ENCODE data around the gene ARHGEF28.

ARHGEF28 gene

DNA sequence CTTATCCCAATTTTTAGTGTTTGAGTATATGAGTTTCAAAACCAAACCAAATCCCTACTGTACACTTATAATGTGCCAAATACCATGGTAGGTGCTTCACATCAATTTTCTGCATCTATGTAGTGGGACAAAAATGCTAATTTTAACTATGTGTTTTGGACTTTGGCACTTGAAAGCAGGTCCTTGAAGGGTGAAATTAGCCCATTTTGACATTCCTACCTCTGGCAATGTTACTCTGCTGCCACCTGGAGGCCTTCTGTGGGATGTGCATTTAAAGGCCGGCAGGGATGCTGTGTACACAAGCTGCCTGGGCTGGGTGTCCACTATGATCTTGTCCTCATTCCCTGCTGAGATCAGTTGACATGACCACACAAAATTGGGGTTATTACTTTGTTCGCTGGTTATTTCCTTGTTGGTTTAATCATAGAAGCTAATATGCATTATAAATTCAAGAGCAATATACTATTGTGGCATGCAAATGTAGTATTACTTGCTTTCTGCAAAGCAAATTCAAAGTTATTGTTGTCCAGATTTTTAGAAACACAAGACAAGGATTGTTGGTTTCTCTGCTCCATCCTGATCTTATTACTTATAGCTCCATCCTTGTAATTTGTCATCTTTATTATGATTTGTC, 166.8 kb downstream of the ARHGEF28 start:
- no peaks in the 10 kb centered on the region for H3K4me1 Mint-ChIP-seq
- H3K27ac Mint-ChIP-seq: no peak overlapping the region
- ATAC-seq (ENCODE audit: low read depth) (peak; percentile 62), DNase-seq (ENCODE audit: low spot score in 2 of 2) (peak; percentile 40 to 53)
- no peaks in the 10 kb centered on the region for H3K36me3 Mint-ChIP-seq
- H3K27me3 Mint-ChIP-seq: peaks cover 15% of the 10 kb centered on the region
- no peak overlapping the region for H3K4me3 Mint-ChIP-seq
- H3K9me3 Mint-ChIP-seq: no peaks in the 10 kb centered on the region

DNA sequence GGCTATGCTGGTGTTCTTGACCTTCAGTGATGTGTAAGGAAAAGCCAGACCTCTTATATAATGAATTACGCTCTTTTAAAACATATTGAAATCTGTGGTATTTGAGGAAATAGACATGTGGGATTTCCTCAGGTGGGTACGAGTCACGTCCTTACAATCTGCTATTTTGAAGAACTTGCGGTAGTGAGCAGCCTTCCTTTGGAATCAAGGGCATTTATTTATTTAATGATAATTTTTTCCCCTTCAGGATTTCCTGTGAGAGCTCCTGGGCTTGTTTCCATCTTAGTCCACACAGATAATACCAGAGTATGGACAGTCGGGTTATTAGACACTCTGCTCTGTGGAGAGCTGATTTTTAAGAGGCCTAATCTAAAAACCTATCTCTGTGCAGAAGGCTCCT, 167.9 kb downstream of the ARHGEF28 start:
- DNase-seq (ENCODE audit: low spot score in 2 of 2): no peak
- H3K36me3 Mint-ChIP-seq: no peaks in the 10 kb centered on the region
- ATAC-seq (ENCODE audit: low read depth): no peak
- H3K4me1 Mint-ChIP-seq: no peaks in the 10 kb centered on the region
- no peaks in the 10 kb centered on the region for H3K9me3 Mint-ChIP-seq
- no peak overlapping the region for H3K27ac Mint-ChIP-seq
- H3K4me3 Mint-ChIP-seq: no peak overlapping the region
- peaks cover 21% of the 10 kb centered on the region for H3K27me3 Mint-ChIP-seq

DNA sequence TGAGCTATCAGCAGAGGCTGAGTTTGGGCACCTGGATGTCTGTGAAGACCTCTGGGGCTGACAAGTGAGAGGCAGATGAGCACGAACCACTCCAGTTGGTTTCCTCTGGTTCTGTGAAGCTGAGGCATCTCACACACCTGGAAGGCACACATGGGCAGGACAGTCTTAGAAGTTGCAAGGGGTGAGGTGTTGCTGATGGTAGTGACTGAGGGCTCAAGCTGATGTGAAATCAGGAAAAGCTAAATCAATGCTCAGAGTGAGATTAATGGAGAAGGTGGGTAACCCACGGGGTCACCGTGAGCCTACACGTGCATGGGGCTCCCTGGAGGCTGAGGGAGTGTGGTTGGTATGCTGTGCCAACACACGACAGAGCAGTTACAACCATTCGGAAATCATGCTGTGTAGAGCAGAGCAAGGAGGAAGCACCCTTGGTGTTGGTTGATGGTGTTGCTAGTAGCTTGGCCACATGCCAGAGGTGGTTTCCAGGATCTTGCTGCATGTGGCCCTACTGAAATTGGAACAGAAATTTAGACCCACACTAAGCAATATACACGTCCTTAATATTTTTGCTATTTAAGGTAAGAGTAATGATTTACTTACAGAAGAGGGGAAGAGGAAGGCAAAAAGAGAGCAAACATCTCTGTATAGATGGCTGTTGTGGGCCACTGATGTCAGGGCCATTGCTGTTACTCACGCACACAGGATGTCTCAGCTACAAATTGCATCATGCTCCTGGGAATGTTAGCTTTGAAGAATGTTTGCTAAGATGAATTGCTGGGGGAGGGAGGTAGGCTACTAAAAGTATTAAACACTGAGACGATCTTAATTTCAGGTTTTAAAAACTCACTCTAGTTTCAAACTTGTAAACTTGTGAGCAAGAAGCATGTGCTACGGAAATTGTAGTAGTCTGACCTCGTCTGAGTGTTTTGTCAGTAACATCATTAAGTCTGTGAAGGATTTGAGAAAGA, 170.5 kb downstream of the ARHGEF28 start:
- Mint-ChIP-seq H3K27me3 (peaks cover 20% of the 10 kb centered on the region), H3K27ac (no peak overlapping the region), H3K4me3 (no peak overlapping the region), H3K4me1 (no peaks in the 10 kb centered on the region), H3K9me3 (no peaks in the 10 kb centered on the region), H3K36me3 (no peaks in the 10 kb centered on the region)
- ATAC-seq (ENCODE audit: low read depth): peak; percentile 41
- no peak for DNase-seq (ENCODE audit: low spot score in 2 of 2)

DNA sequence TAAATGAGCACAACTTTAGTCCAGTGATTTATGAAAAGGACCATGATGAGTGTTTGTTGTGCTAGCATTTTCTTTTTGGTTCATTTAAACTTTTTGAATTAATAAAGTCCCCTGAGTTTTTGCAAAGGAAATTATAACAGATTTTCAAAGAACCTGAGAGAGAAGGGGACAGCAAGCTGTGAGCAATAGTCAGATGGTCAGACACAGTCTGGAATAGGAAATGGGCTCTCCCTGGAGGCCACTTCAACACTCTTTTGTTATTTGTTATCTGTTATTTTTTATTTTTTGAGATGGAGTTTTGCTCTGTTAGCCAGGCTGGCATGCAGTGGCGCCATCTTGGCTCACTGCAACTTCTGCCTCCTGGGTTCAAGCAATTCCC, 171.1 kb downstream of the ARHGEF28 start:
- H3K36me3 Mint-ChIP-seq: no peaks in the 10 kb centered on the region
- no peaks in the 10 kb centered on the region for H3K4me1 Mint-ChIP-seq
- no peak for ATAC-seq (ENCODE audit: low read depth)
- no peaks in the 10 kb centered on the region for H3K9me3 Mint-ChIP-seq
- peaks cover 20% of the 10 kb centered on the region for H3K27me3 Mint-ChIP-seq
- DNase-seq (ENCODE audit: low spot score in 2 of 2): no peak
- no peak overlapping the region for H3K4me3 Mint-ChIP-seq
- H3K27ac Mint-ChIP-seq: no peak overlapping the region

DNA sequence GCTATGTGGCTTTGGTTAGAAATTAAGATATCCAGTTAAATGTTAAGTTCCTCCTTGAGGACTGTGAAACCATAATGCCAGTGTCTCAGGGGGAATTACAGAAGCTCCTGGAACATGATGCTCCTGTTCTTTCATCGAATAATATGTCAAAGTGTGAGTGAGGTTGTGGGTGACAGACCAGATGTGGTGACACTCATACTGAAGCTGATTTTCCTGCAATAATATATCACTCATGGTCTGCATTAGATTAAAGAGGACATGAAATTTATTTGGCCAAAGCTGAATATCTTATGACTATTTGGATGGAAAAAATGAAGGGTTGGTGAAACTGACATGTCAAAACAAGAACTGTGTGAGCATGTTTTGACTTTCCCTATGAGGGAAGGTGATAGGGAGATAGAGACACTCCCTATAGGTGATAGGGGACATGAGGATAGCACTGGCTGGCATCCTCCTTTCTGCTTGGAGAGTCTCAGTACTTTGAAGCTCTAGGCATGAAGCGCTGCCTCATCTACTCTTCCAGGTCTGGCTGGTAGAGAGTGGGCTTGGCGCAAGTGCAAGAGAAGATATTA, 173.5 kb downstream of the ARHGEF28 start:
- Mint-ChIP-seq H3K9me3 (no peaks in the 10 kb centered on the region), H3K36me3 (no peaks in the 10 kb centered on the region), H3K27me3 (peaks cover 17% of the 10 kb centered on the region), H3K27ac (no peak overlapping the region), H3K4me1 (no peaks in the 10 kb centered on the region), H3K4me3 (no peak overlapping the region)
- no peak for ATAC-seq (ENCODE audit: low read depth)
- no peak for DNase-seq (ENCODE audit: low spot score in 2 of 2)

DNA sequence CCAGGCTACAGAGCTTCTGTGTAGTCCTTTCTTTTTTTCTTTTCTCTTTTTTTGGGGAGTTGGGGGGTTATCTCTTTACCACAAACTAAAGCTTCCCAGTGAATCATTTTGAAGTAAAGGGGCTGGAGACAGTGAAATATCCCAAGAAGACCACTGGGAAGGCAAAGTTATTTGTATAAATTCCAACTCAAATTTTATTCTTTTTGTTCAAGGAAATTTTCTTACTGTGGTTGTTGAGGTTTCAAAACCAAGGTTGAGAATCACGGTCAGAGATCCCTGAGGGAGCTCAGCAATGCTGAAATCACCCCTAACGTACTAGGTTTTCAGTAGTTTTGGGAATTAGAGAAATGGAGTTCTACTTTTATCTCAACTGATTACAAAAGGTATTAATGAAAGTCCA, 175.7 kb downstream of the ARHGEF28 start:
- no peaks in the 10 kb centered on the region for H3K9me3 Mint-ChIP-seq
- ATAC-seq (ENCODE audit: low read depth) (no peak), DNase-seq (ENCODE audit: low spot score in 2 of 2) (no peak)
- peaks cover 10% of the 10 kb centered on the region for H3K27me3 Mint-ChIP-seq
- H3K36me3 Mint-ChIP-seq: no peaks in the 10 kb centered on the region
- H3K4me1 Mint-ChIP-seq: no peaks in the 10 kb centered on the region
- no peak overlapping the region for H3K27ac Mint-ChIP-seq
- no peak overlapping the region for H3K4me3 Mint-ChIP-seq

- H3K9me3 Mint-ChIP-seq: no peaks in the 10 kb centered on the region
- no peaks in the 10 kb centered on the region for H3K36me3 Mint-ChIP-seq
- no peak overlapping the region for H3K27ac Mint-ChIP-seq
- H3K4me1 Mint-ChIP-seq: no peaks in the 10 kb centered on the region
- no peak for ATAC-seq (ENCODE audit: low read depth)
- no peak for DNase-seq (ENCODE audit: low spot score in 2 of 2)
- peaks cover 2% of the 10 kb centered on the region for H3K27me3 Mint-ChIP-seq
- no peak overlapping the region for H3K4me3 Mint-ChIP-seq
Observed at GRCh38 chr5:73805449-73805848, 179.5 kb downstream of the ARHGEF28 start.

- Mint-ChIP-seq H3K36me3 (no peaks in the 10 kb centered on the region), H3K9me3 (no peaks in the 10 kb centered on the region), H3K4me3 (no peak overlapping the region), H3K27me3 (peaks cover 9% of the 10 kb centered on the region), H3K4me1 (no peaks in the 10 kb centered on the region), H3K27ac (no peak overlapping the region)
- DNase-seq (ENCODE audit: low spot score in 2 of 2): no peak
- ATAC-seq (ENCODE audit: low read depth): no peak
Observed at GRCh38 chr5:73808911-73809310, 182.9 kb downstream of the ARHGEF28 start.

DNA sequence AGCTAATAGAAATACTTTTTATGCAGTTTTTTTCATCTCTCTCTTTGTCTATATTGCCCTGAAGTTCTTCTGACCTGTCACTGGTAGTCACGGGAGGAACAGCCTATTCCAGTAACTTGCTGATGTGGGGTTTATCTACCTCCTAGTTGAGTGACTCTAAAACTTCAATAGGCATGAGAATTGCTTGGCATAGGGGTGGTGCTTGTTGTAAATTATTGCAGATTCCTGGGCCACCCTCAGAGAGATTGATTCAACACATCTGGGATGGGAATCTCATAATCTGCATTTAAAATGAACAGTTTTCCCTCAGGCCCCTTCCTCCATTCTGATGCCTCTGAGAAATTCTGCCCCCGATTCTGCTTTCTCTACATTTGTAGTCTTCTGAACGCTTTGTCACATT, 184.4 kb downstream of the ARHGEF28 start:
- Mint-ChIP-seq H3K4me1 (no peaks in the 10 kb centered on the region), H3K27me3 (peaks cover 9% of the 10 kb centered on the region), H3K36me3 (no peaks in the 10 kb centered on the region), H3K4me3 (no peak overlapping the region), H3K27ac (no peak overlapping the region), H3K9me3 (no peaks in the 10 kb centered on the region)
- ATAC-seq (ENCODE audit: low read depth) (no peak), DNase-seq (ENCODE audit: low spot score in 2 of 2) (no peak)

DNA sequence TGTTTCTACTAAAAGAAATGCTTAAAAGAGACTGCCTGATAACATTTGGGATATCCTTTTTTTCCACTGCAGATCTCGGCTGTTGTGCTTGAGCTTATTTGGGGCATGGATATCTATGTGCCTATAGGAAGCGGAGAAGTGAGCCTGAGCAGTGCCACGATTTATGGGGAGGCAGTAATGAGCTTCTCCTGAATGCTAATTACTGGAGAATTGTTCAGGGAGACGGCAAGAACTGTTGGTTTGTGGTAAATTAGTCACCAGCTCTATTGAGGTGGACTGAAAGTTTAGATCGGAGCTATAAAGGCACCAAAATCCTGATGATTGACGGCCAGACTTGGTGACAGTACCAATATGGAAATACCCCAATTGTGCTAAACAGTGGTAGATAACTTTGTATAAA, 186.5 kb downstream of the ARHGEF28 start:
- no peaks in the 10 kb centered on the region for H3K4me1 Mint-ChIP-seq
- H3K9me3 Mint-ChIP-seq: no peaks in the 10 kb centered on the region
- no peaks in the 10 kb centered on the region for H3K36me3 Mint-ChIP-seq
- H3K27me3 Mint-ChIP-seq: peaks cover 11% of the 10 kb centered on the region
- no peak overlapping the region for H3K27ac Mint-ChIP-seq
- no peak for DNase-seq (ENCODE audit: low spot score in 2 of 2)
- H3K4me3 Mint-ChIP-seq: no peak overlapping the region
- ATAC-seq (ENCODE audit: low read depth): no peak

DNA sequence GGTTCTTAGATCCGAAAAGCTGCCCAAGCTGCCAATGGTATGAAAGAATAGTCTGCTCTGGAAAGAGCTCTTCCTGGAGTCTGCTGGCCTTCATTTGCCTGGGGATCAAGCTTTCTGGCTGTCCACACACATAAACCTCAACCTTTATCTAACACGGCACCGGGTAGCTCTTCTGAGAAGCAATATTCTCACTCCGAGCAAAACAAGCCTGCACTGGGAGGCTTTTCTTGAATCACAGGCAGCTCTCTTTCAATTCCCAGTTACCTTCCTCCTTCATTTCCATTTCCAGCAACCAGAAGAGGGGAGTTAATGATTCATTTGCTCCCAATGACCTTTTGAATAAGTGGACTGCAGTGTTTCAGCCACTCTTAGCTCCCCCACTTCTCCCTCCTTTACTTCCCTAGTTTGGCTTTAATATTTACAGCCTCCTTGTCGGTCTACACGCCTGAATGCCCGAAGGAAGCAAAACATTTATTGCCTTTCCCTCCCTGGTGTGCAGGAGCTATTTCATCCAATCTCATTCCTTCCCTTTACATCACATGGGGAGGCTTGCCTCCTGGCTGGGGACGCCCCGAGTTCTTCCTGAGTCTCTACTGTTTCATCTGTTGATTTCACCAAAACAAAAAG, 187.1 kb downstream of the ARHGEF28 start:
- Mint-ChIP-seq H3K27ac (no peak overlapping the region), H3K9me3 (no peaks in the 10 kb centered on the region), H3K27me3 (peaks cover 13% of the 10 kb centered on the region), H3K36me3 (no peaks in the 10 kb centered on the region), H3K4me3 (no peak overlapping the region), H3K4me1 (no peaks in the 10 kb centered on the region)
- no peak for DNase-seq (ENCODE audit: low spot score in 2 of 2)
- ATAC-seq (ENCODE audit: low read depth): no peak

DNA sequence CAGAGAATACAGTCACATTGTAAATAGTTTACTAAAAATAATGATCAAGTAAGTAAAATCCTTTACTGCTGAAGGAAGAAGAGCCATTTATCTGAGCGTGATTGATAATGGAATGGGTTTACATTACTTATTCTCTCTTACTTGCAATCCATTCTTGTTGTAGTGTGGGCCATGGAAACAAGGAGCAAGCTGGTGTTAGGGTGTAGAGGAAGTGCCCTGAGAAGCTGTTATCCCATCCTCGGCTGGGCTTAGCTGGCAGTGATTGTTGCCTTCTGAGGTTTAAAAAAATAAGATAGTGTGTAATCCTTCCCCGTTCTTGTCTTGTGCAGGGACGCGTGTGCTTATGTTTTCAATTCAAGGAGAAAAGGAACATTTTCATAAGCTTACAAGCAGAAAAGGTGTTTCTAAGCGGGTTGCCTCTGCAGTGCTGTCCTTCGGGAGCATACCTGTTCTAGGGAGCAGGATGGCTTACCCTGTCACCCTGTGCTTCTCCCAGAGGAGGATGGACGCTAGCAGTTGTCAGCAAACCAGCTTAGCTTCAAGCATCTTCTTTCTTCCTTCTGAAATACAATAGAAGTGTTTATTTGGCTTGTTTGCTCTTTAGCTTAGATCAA, 188.3 kb downstream of the ARHGEF28 start:
- Mint-ChIP-seq H3K27me3 (peaks cover 13% of the 10 kb centered on the region), H3K27ac (no peak overlapping the region), H3K4me3 (no peak overlapping the region), H3K4me1 (no peaks in the 10 kb centered on the region), H3K9me3 (no peaks in the 10 kb centered on the region), H3K36me3 (no peaks in the 10 kb centered on the region)
- DNase-seq (ENCODE audit: low spot score in 2 of 2) (no peak), ATAC-seq (ENCODE audit: low read depth) (no peak)

GRCh38 chr5:73815631-73816030, 189.6 kb downstream of the ARHGEF28 start:
- DNase-seq (ENCODE audit: low spot score in 2 of 2) (no peak), ATAC-seq (ENCODE audit: low read depth) (no peak)
- Mint-ChIP-seq H3K4me1 (no peaks in the 10 kb centered on the region), H3K36me3 (no peaks in the 10 kb centered on the region), H3K4me3 (no peak overlapping the region), H3K9me3 (no peaks in the 10 kb centered on the region), H3K27me3 (peaks cover 13% of the 10 kb centered on the region), H3K27ac (no peak overlapping the region)

All from memory B cell (primary cell).